ENCODE results near the gene ALDH5A1.

GRCh38 chr6:24481449-24481848, 13.3 kb upstream of the ALDH5A1 start:
- TF ChIP-seq, protein P1, sequence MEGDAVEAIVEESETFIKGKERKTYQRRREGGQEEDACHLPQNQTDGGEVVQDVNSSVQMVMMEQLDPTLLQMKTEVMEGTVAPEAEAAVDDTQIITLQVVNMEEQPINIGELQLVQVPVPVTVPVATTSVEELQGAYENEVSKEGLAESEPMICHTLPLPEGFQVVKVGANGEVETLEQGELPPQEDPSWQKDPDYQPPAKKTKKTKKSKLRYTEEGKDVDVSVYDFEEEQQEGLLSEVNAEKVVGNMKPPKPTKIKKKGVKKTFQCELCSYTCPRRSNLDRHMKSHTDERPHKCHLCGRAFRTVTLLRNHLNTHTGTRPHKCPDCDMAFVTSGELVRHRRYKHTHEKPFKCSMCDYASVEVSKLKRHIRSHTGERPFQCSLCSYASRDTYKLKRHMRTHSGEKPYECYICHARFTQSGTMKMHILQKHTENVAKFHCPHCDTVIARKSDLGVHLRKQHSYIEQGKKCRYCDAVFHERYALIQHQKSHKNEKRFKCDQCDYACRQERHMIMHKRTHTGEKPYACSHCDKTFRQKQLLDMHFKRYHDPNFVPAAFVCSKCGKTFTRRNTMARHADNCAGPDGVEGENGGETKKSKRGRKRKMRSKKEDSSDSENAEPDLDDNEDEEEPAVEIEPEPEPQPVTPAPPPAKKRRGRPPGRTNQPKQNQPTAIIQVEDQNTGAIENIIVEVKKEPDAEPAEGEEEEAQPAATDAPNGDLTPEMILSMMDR (conservative IDR thresholded peaks at IDR 0.05) = no peak
- TF ChIP-seq EZH2 (IDR thresholded peaks at IDR 0.05; ENCODE audit: low read depth) = no peak
